Keratinocyte (primary cell): ENCODE data around the gene COG5. TPM values are rescaled to one million over a fixed set of nuclear protein-coding genes. Genes with fewer than 3 reads are reported as not detected.

Experiments used
- DNase-seq: peaks from one replicate; pipeline ENCODE4 v3.0.0-alpha.2; 2011; ENCODE audit warnings: low read depth, missing footprints, low spot score
- FAIRE-seq: peaks from 2 replicates; lab custom pipeline; 2011; peaks lifted over from hg19 to GRCh38; lab: Jason Lieb, UNC
- H2AFZ ChIP-seq: 2 replicates; pipeline ENCODE4 v1.6.0; 2012; ENCODE audit warnings: low read length, control low read depth, inconsistent platforms; ENCODE audit not compliant: control insufficient read depth
- H3K27ac ChIP-seq: 2 replicates; pipeline ENCODE4 v1.5.1; 2011; ENCODE audit warnings: low read length; ENCODE audit not compliant: control insufficient read depth, insufficient read depth
- H3K27me3 ChIP-seq: 3 replicates; pipeline ENCODE4 v1.6.0; 2011; ENCODE audit warnings: low read length; ENCODE audit not compliant: control insufficient read depth, insufficient read depth; ENCODE audit errors: extremely low read depth
- H3K36me3 ChIP-seq, 2 experiments: 2 replicates in 1 of 2; 3 replicates in 1 of 2; pipeline ENCODE4 v1.5.1; 2011; ENCODE audit warnings: low read length in 2 of 2, mild to moderate bottlenecking in 1 of 2; ENCODE audit not compliant: control insufficient read depth in 2 of 2, insufficient read depth in 2 of 2; ENCODE audit errors: extremely low read depth in 1 of 2
- H3K4me1 ChIP-seq: 3 replicates; pipeline ENCODE4 v1.5.1; 2011; ENCODE audit warnings: low read length; ENCODE audit not compliant: control insufficient read depth, insufficient read depth; ENCODE audit errors: extremely low read depth
- H3K4me2 ChIP-seq: 3 replicates; pipeline ENCODE4 v1.6.0; 2011; ENCODE audit warnings: low read depth, low read length; ENCODE audit not compliant: control insufficient read depth, insufficient read depth; ENCODE audit errors: extremely low read depth
- H3K4me3 ChIP-seq, 3 experiments: fragments of 200-600 bp in 1 of 3; sonication (generic) in 1 of 3; 2 replicates in 2 of 3; 3 replicates in 1 of 3; pipeline ENCODE4 v1.5.1; 2011 to 2016; ENCODE audit warnings: low read length in 3 of 3, mild to moderate bottlenecking in 3 of 3, control low read depth in 2 of 3, inconsistent platforms in 1 of 3, low read depth in 1 of 3, mixed read lengths in 1 of 3, mixed run types in 1 of 3, moderate library complexity in 1 of 3; ENCODE audit not compliant: control insufficient read depth in 2 of 3, insufficient read depth in 2 of 3; ENCODE audit errors: extremely low read depth in 1 of 3
- H3K79me2 ChIP-seq: 2 replicates; pipeline ENCODE4 v1.6.0; 2012; ENCODE audit warnings: low read length; ENCODE audit not compliant: control insufficient read depth, insufficient read depth
- H3K9ac ChIP-seq: 3 replicates; pipeline ENCODE4 v1.6.0; 2011; ENCODE audit warnings: low read length; ENCODE audit not compliant: control insufficient read depth, insufficient read depth; ENCODE audit errors: extremely low read depth
- H3K9me1 ChIP-seq: 3 replicates; pipeline ENCODE4 v1.6.0; 2011; ENCODE audit warnings: low read length; ENCODE audit not compliant: control insufficient read depth, insufficient read depth; ENCODE audit errors: extremely low read depth
- H3K9me3 ChIP-seq: 2 replicates; pipeline ENCODE4 v1.5.1; 2012; ENCODE audit warnings: low read depth, low read length; ENCODE audit not compliant: control insufficient read depth
- H4K20me1 ChIP-seq: 3 replicates; pipeline ENCODE4 v1.6.0; 2011; ENCODE audit warnings: low read length; ENCODE audit not compliant: control insufficient read depth, insufficient read depth; ENCODE audit errors: extremely low read depth
- EZH2 ChIP-seq: IDR thresholded peaks from one replicate; pipeline ENCODE4 v1.6.1; 2012; ENCODE audit warnings: inconsistent platforms, mild to moderate bottlenecking, low read length, moderate library complexity
- dilution Hi-C: fragments of 300-500 bp; cut with MboI; formaldehyde crosslinking; loops from one replicate; pipeline ENCODE4 v1.7.0; 2020; ENCODE audit warnings: low sequenced_read_pairs; ENCODE audit not compliant: extremely low pct_ligation_motif_present
- polyA plus RNA-seq, 5 experiments: library from polyadenylated mRNA; depleted of rRNA in 3 of 5; stranded (reverse) in 3 of 5; stranded (forward) in 1 of 5; unstranded in 1 of 5; fragments of >200 nt; gene quantifications; 1 replicate in 1 of 5; 2 replicates in 3 of 5; 3 replicates in 1 of 5; pipeline versions ENCODE4 v1.2.1 to v1.2.3, GENCODE V29; 2011 to 2012; ENCODE audit warnings: missing spikeins in 2 of 5, low read depth in 1 of 5, low replicate concordance in 1 of 5
- TF ChIP-seq, protein P1 (sequence below), 3 experiments: IDR thresholded peaks in 1 of 3; conservative IDR thresholded peaks in 1 of 3; optimal IDR thresholded peaks in 1 of 3; 2 replicates in 2 of 3; 3 replicates in 1 of 3; pipeline versions ENCODE3 to v1.5.1; 2011; ENCODE audit warnings: low read length in 3 of 3, mild to moderate bottlenecking in 3 of 3, moderate library complexity in 2 of 3, control low read depth in 1 of 3, inconsistent platforms in 1 of 3; ENCODE audit not compliant: insufficient read depth in 2 of 3; ENCODE audit errors: extremely low read depth in 1 of 3

COG5 gene
- polyA plus RNA-seq, 1 donor (not counting 4 experiments of a cell fraction or from before 2014, with no cell fraction given) = 50.7 TPM

GRCh38 chr7:107584716-107585115, 21.0 kb upstream of the COG5 start:
- TF ChIP-seq, protein P1, sequence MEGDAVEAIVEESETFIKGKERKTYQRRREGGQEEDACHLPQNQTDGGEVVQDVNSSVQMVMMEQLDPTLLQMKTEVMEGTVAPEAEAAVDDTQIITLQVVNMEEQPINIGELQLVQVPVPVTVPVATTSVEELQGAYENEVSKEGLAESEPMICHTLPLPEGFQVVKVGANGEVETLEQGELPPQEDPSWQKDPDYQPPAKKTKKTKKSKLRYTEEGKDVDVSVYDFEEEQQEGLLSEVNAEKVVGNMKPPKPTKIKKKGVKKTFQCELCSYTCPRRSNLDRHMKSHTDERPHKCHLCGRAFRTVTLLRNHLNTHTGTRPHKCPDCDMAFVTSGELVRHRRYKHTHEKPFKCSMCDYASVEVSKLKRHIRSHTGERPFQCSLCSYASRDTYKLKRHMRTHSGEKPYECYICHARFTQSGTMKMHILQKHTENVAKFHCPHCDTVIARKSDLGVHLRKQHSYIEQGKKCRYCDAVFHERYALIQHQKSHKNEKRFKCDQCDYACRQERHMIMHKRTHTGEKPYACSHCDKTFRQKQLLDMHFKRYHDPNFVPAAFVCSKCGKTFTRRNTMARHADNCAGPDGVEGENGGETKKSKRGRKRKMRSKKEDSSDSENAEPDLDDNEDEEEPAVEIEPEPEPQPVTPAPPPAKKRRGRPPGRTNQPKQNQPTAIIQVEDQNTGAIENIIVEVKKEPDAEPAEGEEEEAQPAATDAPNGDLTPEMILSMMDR (optimal IDR thresholded peaks at IDR 0.05 in 1 of 3, IDR thresholded peaks at IDR 0.05 in 1 of 3, conservative IDR thresholded peaks at IDR 0.05 in 1 of 3; ENCODE audit: extremely low read depth in 1 of 3, insufficient read depth in 2 of 3, low read length in 3 of 3) = no peak
- no peak for TF ChIP-seq EZH2
- Histone ChIP-seq H3K36me3 (peaks cover 10 to 24% of the 10 kb centered on the region in 2 experiments), H3K4me3 (no peak overlapping the region), H3K27ac (no peak overlapping the region), H3K9ac (no peak overlapping the region), H3K27me3 (no peaks in the 10 kb centered on the region), H2AFZ (no peak overlapping the region), H4K20me1 (no peaks in the 10 kb centered on the region), H3K4me1 (peaks cover 8% of the 10 kb centered on the region), H3K9me3 (no peaks in the 10 kb centered on the region), H3K9me1 (no peaks in the 10 kb centered on the region), H3K79me2 (peaks cover 82% of the 10 kb centered on the region), H3K4me2 (no peak overlapping the region)
- DNase-seq = no peak
- FAIRE-seq = no peak
- dilution Hi-C loops = no loop called here

DNA sequence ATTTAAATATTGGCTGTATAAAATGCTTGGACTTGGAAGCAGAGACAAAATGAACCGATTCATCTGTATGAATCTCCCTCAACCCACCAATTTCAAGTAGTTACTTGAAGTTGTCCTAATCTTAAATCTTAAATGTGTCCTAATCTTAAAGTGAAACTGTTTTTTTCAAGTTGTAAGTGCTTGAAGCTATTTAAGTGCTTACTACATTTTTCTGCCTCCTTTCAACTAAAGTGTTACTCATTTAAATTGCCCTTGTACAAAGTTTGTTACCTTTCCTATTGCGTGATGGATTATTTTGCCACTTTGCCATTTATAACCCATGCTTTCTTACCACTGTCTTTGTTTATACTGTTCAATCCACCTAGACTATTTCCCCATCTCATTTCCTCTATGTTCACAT, 19.2 kb upstream of the COG5 start:
- no peak for TF ChIP-seq EZH2
- TF ChIP-seq, protein P1 (optimal IDR thresholded peaks at IDR 0.05 in 1 of 3, IDR thresholded peaks at IDR 0.05 in 1 of 3, conservative IDR thresholded peaks at IDR 0.05 in 1 of 3; ENCODE audit: extremely low read depth in 1 of 3, insufficient read depth in 2 of 3, low read length in 3 of 3) = no peak
- H2AFZ ChIP-seq = peak overlapping the region; percentile 36
- peaks cover 75% of the 10 kb centered on the region for H3K79me2 ChIP-seq
- H3K36me3 ChIP-seq = peaks cover 10 to 29% of the 10 kb centered on the region in 2 experiments
- H3K9me1 ChIP-seq = no peaks in the 10 kb centered on the region
- peak overlapping the region; percentile 4 for H3K9ac ChIP-seq
- peak overlapping the region; percentile 72 for H3K4me2 ChIP-seq
- dilution Hi-C loops = no loop called here
- H3K4me1 ChIP-seq = peaks cover 8% of the 10 kb centered on the region
- H3K27ac ChIP-seq = peak overlapping the region; percentile 95
- H3K27me3 ChIP-seq = no peaks in the 10 kb centered on the region
- H3K9me3 ChIP-seq = no peaks in the 10 kb centered on the region
- no peaks in the 10 kb centered on the region for H4K20me1 ChIP-seq
- H3K4me3 ChIP-seq = peak overlapping the region; percentile 10 to 94 (median 41)
- FAIRE-seq = no peak
- no peak for DNase-seq
